Ovary (tissue), 3 donors: ENCODE data around the gene MITF.

Source experiments
- EP300 ChIP-seq: sonication (generic); formaldehyde crosslinking; IDR thresholded peaks from one replicate; pipeline ENCODE4 v1.6.1; 2017; ENCODE audit warnings: antibody characterized with exemption
- POLR2A ChIP-seq: fragments of 450-650 bp; IDR thresholded peaks from one replicate; pipeline ENCODE4 v1.6.1; 2017; ENCODE audit warnings: antibody characterized with exemption, mild to moderate bottlenecking, moderate library complexity
- TF ChIP-seq, protein P1 (sequence below), 3 donors: fragments of 450-650 bp in 2 of 3; fragments of 200-600 bp in 1 of 3; IDR thresholded peaks; one replicate each; pipeline versions ENCODE4 v1.5.1 to v1.8.0; 2016 to 2022; ENCODE audit warnings: antibody characterized with exemption in 3 of 3, mild to moderate bottlenecking in 1 of 3
- donor health status: DM: no; HTN: no; CAD: no.

DNA sequence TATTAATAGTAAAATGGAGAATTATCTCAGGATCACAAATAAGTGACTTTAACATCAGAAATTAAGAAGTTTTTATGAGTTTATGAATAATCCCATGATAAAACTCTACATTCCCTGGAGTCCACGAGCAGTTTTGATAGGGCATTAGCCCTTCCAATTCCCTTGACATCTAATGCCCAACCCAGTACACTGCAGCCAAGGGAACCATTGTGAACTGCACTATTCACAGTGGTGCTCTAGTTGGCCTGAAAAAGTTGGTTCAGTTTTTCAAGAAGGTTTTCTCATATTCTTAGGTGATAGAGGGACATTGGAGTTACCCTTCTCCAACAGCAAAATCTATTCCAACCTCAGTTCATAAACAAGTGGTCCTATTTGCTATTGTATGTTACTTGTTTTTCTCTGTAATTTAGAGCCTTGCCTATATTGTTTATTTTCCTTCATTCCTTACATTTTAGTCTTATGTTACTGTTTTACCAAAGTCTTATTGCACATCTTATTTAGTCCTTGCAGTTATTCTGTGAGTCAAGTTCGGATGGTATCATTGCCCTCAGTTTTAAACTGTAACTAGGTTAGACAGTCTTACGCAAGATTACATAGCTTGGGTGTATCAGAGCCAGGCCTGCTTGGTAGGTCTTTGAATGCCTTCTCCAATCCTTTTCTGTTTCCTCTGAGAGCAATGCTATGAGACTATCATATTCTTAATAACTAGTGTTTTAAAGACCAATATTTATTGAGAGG, 202.3 kb downstream of the MITF start:
- TF ChIP-seq, protein P1, sequence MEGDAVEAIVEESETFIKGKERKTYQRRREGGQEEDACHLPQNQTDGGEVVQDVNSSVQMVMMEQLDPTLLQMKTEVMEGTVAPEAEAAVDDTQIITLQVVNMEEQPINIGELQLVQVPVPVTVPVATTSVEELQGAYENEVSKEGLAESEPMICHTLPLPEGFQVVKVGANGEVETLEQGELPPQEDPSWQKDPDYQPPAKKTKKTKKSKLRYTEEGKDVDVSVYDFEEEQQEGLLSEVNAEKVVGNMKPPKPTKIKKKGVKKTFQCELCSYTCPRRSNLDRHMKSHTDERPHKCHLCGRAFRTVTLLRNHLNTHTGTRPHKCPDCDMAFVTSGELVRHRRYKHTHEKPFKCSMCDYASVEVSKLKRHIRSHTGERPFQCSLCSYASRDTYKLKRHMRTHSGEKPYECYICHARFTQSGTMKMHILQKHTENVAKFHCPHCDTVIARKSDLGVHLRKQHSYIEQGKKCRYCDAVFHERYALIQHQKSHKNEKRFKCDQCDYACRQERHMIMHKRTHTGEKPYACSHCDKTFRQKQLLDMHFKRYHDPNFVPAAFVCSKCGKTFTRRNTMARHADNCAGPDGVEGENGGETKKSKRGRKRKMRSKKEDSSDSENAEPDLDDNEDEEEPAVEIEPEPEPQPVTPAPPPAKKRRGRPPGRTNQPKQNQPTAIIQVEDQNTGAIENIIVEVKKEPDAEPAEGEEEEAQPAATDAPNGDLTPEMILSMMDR (IDR thresholded peaks at IDR 0.05), result no peak
- TF ChIP-seq POLR2A (no peak), EP300 (no peak)
